ENCODE data around the gene WDR33.

WDR33 gene

DNA sequence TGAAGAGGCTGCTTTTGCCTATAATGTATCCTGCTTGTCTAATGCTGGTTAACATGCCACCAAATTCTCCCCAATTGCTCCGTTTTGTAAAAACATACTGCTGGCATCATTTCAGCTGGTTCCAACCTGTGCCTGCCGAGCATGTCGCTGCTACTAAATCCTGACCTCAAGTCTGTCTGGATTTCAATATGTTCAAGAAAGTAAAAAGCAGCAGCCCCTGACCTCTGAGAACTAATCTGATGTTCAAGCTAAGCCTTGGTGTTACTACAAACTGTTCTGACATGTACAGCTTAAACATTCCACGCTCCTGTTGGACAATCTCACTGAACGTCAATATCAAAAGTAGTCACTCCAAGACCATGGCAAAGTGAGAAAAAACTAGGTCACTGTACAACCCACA lies 63.4 kb downstream of the WDR33 start:
- TF ChIP-seq POLR2A (IDR thresholded peaks at IDR 0.05; ENCODE audit: low read depth, low read length) (no peak), TAF1 (IDR thresholded peaks at IDR 0.05; ENCODE audit: borderline replicate concordance, low read depth, low read length) (no peak), POLR2AphosphoS5 (IDR thresholded peaks at IDR 0.05; ENCODE audit: low read depth, low read length) (no peak)
- no peak for DNase-seq (ENCODE audit: insufficient read length)
- peak; percentile 44 for FAIRE-seq

DNA sequence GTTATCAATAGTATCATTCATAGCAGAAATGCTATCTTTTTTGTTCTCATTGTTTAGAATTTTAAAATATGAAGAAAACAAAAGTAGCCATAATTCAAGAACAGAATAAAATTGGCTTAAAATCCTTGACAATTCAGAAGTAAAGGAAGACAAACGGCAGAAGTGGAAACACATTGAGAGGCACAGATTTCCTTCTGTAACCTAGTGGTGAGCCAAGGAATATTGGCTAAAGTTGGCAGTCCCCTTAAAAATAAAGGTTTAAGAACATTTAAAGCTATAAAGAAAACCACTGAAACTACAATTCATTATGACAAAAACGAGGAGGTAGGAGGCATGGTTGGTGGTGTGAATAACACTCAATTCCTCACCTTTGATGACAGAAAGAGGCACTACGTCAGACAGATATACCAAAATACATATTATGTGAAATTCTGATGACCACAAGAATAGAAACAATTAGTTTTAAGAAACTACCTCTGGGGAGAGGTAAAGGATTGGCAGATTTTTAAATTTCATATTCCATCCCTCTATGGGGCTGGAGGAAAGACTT lies 67.4 kb downstream of the WDR33 start:
- DNase-seq (ENCODE audit: insufficient read length) (no peak), FAIRE-seq (no peak)
- TF ChIP-seq TAF1 (IDR thresholded peaks at IDR 0.05; ENCODE audit: borderline replicate concordance, low read depth, low read length) (no peak), POLR2AphosphoS5 (IDR thresholded peaks at IDR 0.05; ENCODE audit: low read depth, low read length) (no peak), POLR2A (IDR thresholded peaks at IDR 0.05; ENCODE audit: low read depth, low read length) (no peak)

DNA sequence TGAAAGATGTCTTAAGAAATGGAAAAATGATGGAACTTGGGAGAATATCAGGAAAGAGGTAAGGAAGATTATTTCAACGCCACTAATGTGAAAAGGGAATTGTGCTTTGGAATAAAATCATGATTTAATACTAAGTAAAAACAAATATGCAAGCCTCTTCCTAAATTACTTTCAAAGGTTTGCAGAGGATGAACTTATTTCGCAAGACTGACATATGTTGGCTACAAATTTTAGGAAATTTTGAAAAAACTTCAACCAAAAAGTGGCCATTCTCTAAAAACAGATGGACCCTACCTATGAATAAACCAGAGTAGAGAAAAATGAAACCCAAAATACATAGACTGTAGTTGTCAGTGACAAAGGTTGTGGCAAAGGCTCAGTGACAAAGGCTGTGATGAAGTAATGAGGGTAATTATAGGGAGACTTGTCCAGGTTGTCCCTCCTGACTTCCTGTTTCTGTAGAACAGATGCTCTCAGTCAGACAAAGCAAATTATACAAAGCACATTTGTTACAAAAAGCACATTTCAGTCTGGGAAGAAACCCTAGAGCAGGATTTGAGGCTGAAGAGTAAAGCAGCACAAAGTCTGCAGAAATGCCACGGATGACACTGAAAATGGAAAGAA lies 70.2 kb downstream of the WDR33 start:
- FAIRE-seq (peak; percentile 62), DNase-seq (ENCODE audit: insufficient read length) (no peak)
- TF ChIP-seq POLR2A (IDR thresholded peaks at IDR 0.05; ENCODE audit: low read depth, low read length), result no peak
- no peak for TF ChIP-seq TAF1 (IDR thresholded peaks at IDR 0.05; ENCODE audit: borderline replicate concordance, low read depth, low read length)
- no peak for TF ChIP-seq POLR2AphosphoS5 (IDR thresholded peaks at IDR 0.05; ENCODE audit: low read depth, low read length)

DNA sequence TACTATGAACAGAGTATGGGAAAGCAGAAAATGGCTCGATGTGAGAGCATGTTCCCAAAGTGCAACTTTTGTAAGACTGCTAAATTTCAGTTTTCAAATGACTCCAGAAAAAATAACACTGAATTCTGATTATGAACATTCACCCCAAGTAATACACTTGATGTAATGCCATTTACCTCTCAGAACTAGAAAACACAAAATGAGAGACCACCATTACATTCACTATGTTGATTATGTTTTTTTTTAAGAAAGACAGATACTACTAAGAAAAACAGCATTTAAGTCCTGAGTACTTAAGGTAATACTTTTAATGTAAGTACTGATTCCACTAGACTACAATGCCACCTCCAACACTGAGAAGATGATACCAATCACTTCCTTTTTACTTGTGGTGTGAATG lies 71.2 kb downstream of the WDR33 start:
- no peak for DNase-seq (ENCODE audit: insufficient read length)
- TF ChIP-seq POLR2A (IDR thresholded peaks at IDR 0.05; ENCODE audit: low read depth, low read length), result no peak
- FAIRE-seq, result no peak

DNA sequence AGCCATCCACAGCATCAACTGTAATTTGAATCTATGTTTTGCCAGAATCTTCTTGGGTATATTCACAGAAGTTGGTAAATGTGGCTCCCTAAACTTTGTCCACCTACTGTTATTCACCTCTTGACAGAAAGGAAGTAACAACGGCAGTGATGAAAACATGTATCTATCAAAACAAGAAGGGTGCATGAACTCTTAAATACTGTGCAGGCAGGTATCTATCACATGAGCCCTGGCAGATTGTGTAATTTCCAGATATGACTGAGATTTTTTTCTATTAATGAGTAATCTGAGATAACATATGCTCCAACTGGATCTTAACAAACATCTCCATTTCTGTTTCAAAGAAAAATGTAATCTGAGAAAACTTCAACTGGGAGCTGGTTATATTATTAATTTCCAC lies 73.1 kb downstream of the WDR33 start:
- DNase-seq (ENCODE audit: insufficient read length) (no peak), FAIRE-seq (no peak)
- no peak for TF ChIP-seq POLR2AphosphoS5 (IDR thresholded peaks at IDR 0.05; ENCODE audit: low read depth, low read length)
- no peak for TF ChIP-seq TAF1 (IDR thresholded peaks at IDR 0.05; ENCODE audit: borderline replicate concordance, low read depth, low read length)
- TF ChIP-seq POLR2A (IDR thresholded peaks at IDR 0.05; ENCODE audit: low read depth, low read length), result no peak

DNA sequence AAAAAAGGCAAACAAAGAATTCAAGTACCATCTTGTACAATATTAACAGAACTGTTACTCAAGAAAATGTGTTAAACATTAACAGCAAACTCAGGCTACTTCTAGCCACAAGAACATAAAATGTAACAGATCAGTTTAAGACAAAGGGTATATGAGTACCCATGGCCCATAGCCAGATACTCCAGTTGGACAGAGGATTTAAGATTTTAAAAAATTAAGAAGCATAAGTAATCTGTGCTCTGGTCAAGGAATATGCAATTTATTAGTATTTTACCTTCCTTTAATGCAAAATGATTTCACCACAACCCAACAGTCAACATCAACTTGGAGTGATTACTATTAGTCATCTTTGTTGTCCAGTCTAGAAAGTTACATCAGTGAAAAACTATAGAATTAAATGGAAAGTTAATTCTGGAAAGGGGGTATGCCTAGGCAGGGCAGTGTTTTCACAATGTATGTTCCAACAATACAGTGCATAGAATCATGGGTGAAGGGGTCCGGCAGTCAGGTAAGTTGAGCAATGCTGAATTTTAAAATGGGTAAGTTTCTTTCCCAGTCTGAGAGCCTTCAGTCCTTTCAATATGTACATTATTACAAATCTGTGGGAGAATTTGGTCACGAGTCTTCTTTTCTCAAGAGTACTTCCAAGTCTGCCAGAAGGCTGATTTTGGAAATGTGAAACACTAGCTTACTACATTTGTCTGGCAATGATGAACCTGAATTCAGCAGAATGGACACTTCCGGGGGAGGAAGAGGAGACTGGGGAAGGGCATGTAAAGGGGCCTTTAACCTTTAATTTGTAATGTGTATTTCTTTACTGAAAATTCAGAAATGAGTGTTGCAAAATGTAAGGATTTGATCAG lies 75.2 kb downstream of the WDR33 start:
- DNase-seq (ENCODE audit: insufficient read length) (no peak), FAIRE-seq (no peak)
- TF ChIP-seq TAF1 (IDR thresholded peaks at IDR 0.05; ENCODE audit: borderline replicate concordance, low read depth, low read length) (no peak), POLR2A (IDR thresholded peaks at IDR 0.05; ENCODE audit: low read depth, low read length) (no peak), POLR2AphosphoS5 (IDR thresholded peaks at IDR 0.05; ENCODE audit: low read depth, low read length) (no peak)

DNA sequence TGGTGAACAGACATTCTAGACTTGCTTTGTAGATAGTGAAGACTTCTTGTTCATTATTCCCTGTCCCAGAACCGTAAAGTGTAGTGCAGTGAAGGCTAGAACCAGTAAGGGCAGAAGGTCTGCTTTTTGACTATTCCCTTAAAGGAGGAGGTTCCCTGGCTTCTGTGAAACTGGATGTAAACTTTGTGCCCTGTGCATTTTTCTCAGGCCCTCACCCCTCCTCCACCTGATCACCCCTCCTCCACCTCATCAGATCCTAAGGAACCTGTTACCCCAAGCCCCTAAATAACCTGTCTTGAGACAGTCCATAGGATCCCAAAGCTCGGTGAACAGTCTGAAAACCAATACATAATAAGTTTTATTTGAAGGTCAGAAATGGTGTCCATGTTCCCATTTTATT lies 75.9 kb downstream of the WDR33 start:
- DNase-seq (ENCODE audit: insufficient read length) (no peak), FAIRE-seq (no peak)
- TF ChIP-seq POLR2AphosphoS5 (IDR thresholded peaks at IDR 0.05; ENCODE audit: low read depth, low read length), result no peak
- no peak for TF ChIP-seq POLR2A (IDR thresholded peaks at IDR 0.05; ENCODE audit: low read depth, low read length)
- TF ChIP-seq TAF1 (IDR thresholded peaks at IDR 0.05; ENCODE audit: borderline replicate concordance, low read depth, low read length), result no peak

DNA sequence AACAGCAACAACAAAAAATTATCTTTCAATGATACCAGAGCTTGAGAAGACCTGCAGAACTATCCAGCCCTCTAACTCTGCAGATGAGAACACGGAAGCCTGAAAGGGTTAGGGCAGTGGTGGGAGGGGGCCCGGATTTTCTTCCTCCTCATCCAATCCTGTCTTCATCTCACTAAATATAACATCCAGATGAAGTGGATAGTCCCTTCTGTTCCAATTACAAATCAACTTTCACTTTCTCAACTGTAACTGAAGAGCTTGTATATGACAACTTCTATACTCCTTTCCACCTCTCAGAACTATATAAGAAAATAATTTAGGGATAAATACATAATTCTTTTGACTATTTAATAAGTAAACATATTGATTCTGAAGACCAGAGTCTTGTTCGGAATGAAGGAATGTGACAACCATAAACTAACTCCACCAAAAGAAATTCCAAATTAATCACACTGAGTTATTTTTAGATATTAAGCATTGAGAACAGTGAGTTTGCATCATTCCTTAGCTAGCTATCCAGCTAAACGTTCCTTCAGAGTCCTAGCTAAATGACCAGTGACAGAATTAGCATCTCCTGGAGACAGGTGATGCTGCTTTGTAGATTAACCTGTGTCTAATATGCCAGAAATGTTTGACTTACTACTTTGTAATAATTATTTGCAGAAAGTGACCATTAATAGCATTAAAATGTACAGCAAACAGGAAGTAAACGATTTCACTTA lies 77.0 kb downstream of the WDR33 start:
- DNase-seq (ENCODE audit: insufficient read length) (no peak), FAIRE-seq (no peak)

DNA sequence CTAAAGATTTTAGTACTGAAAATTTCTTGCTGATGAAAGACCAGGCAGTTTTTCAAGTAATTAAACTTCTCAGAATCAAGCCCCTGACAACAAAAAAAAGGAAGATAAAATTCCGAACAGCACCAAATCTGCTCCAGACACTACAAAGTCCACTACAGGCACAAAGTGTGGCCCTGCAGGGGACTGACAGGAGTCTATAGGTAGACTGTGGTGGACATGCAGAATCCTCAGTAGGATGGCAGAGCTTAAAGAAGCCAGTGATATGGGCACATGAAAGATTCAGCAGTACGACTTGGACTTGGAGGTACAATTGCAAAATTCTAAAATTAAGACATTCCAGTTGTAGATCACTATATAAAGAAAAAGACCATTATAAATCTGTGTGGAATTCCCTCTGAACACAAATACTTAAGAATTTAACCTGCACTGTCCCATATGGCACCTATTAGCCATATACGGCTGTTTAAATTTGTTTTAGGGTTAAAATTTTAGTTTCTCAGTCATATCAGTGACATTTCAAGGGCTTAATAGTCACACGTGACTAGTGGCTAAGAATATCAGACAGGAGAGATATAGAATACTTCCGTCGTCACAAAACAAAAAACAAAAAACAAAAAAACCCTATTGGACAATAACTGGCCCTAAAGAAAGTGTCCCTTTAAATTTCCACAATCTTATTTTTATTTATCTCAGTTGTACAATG lies 77.7 kb downstream of the WDR33 start:
- FAIRE-seq, result no peak
- TF ChIP-seq POLR2AphosphoS5 (IDR thresholded peaks at IDR 0.05; ENCODE audit: low read depth, low read length), result no peak
- no peak for TF ChIP-seq TAF1 (IDR thresholded peaks at IDR 0.05; ENCODE audit: borderline replicate concordance, low read depth, low read length)
- TF ChIP-seq POLR2A (IDR thresholded peaks at IDR 0.05; ENCODE audit: low read depth, low read length), result no peak
- DNase-seq (ENCODE audit: insufficient read length), result no peak

More for the DNA sequence above, 77.0 kb downstream of the WDR33 start:
- TF ChIP-seq POLR2AphosphoS5 (IDR thresholded peaks at IDR 0.05; ENCODE audit: low read depth, low read length), result no peak
- TF ChIP-seq TAF1 (IDR thresholded peaks at IDR 0.05; ENCODE audit: borderline replicate concordance, low read depth, low read length), result no peak
- no peak for TF ChIP-seq POLR2A (IDR thresholded peaks at IDR 0.05; ENCODE audit: low read depth, low read length)

DNA sequence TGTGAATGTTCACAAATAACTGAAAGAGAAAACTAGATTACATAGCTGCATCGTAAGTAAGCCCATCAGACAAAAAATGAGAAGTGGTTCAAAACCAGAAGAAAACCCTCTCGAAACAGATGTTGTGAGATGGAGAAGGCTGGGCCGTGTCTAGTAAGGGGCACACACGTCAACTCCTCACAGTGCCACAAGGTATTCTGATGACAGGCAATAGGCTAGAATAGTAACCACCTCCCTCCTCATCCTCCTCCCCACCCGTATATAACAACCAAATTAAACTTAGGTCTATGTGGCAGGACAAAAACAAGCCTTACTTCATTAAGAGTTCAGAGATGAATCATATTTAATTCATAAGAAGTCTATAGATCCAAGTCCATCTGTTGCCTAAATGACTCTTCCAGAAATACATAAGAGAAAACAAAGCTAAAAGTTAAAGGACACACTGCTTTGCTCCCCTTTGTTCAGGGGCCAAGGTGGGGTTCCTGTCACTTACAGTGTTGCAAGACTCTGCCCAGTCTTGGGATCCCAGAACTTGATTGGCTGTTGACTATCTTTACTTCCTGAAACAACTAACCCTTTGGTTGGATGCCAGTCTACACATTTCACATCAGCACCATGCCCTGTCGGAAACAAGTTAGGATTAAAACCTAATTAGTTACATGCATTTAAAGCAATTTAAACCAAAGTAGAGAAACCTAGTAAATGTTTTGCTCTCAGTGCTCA lies 84.7 kb downstream of the WDR33 start:
- TF ChIP-seq POLR2AphosphoS5 (IDR thresholded peaks at IDR 0.05; ENCODE audit: low read depth, low read length) (no peak), POLR2A (IDR thresholded peaks at IDR 0.05; ENCODE audit: low read depth, low read length) (no peak), TAF1 (IDR thresholded peaks at IDR 0.05; ENCODE audit: borderline replicate concordance, low read depth, low read length) (no peak)
- FAIRE-seq (peak; percentile 24), DNase-seq (ENCODE audit: insufficient read length) (no peak)
